ENCODE measurements around the gene RXRA.

The RXRA gene

DNA sequence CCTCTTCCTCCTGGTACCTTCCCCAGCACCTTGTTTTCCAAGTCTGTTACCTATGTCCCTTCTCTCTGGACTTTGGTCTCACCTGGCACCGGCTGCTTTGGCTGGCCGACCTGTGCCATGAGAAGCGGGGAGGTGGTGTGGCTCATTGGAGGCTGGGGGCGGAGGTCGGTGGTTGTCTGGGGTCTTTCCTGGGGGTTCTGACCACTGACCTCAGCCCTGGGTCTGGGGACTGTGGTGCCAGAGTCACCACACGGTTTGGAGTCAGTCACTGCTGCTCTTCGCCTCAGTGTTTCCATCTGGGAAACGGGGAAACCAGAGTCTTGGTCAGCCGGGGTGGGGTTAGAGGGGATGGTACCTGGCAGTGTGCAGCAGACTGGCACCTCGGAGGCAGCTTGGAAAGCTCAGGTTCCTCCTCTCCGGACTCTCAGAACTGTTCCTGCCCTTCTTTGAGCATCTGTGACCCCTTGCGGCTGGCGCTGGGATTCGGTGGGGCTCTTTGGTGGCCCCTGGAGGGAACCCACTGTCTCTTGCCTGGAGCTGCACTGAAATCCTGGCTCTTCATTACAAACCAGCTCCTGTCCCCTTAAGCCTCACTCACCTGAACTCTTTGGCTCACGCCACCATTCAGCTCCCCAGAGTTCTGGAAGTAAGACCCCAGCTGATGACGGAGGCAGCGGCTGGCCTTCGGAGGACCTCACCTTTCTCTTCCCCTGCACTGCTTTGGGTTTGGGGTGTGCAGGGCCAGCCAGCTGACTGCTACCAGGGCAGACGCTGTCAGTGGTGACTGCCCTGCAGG lies 4.1 kb upstream of the RXRA start:
- Histone ChIP-seq H3K4me1 (ENCODE audit: control insufficient read depth, insufficient read depth, low read length) (no peaks in the 10 kb centered on the region), H3K9me3 (ENCODE audit: control insufficient read depth, insufficient read depth, low read depth, low read length) (no peaks in the 10 kb centered on the region), H3K4me3 (ENCODE audit: low read depth, low read length) (no peak overlapping the region), H3K36me3 (ENCODE audit: control insufficient read depth in 2 of 2, insufficient read depth in 1 of 2, low read length in 2 of 2) (no peaks in the 10 kb centered on the region), H3K27ac (ENCODE audit: extremely low read depth, low read depth, low read length) (no peak overlapping the region)
- ChIA-PET CTCF (no interaction called here), POLR2A (no interaction called here)
- TF ChIP-seq ZNF311 (tag by site-specific recombination; IDR thresholded peaks at IDR 0.05; ENCODE audit: borderline replicate concordance) = no peak
- no peak for TF ChIP-seq ZNF449 (tag by site-specific recombination; IDR thresholded peaks at IDR 0.05)
- no peak for TF ChIP-seq ZNF16 (tag by site-specific recombination; IDR thresholded peaks at IDR 0.05; ENCODE audit: low read depth)
- no peak for TF ChIP-seq ZNF248 (tag by site-specific recombination; IDR thresholded peaks at IDR 0.05)
- TF ChIP-seq, protein P1, sequence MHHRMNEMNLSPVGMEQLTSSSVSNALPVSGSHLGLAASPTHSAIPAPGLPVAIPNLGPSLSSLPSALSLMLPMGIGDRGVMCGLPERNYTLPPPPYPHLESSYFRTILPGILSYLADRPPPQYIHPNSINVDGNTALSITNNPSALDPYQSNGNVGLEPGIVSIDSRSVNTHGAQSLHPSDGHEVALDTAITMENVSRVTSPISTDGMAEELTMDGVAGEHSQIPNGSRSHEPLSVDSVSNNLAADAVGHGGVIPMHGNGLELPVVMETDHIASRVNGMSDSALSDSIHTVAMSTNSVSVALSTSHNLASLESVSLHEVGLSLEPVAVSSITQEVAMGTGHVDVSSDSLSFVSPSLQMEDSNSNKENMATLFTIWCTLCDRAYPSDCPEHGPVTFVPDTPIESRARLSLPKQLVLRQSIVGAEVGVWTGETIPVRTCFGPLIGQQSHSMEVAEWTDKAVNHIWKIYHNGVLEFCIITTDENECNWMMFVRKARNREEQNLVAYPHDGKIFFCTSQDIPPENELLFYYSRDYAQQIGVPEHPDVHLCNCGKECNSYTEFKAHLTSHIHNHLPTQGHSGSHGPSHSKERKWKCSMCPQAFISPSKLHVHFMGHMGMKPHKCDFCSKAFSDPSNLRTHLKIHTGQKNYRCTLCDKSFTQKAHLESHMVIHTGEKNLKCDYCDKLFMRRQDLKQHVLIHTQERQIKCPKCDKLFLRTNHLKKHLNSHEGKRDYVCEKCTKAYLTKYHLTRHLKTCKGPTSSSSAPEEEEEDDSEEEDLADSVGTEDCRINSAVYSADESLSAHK (tag by site-specific recombination; IDR thresholded peaks at IDR 0.05) = no peak
- no peak for TF ChIP-seq ZFP37 (tag by site-specific recombination; IDR thresholded peaks at IDR 0.05)
- TF ChIP-seq ZBTB17 (tag by site-specific recombination; IDR thresholded peaks at IDR 0.05) = no peak
- TF ChIP-seq ZNF280D (tag by site-specific recombination; IDR thresholded peaks at IDR 0.05) = no peak
- TF ChIP-seq CTCF (tag by site-specific recombination; IDR thresholded peaks at IDR 0.05) = no peak
- no peak for TF ChIP-seq ZBTB20 (tag by site-specific recombination; IDR thresholded peaks at IDR 0.05)
- TF ChIP-seq ZNF843 (tag by site-specific recombination; IDR thresholded peaks at IDR 0.05) = no peak
- TF ChIP-seq, protein P2, sequence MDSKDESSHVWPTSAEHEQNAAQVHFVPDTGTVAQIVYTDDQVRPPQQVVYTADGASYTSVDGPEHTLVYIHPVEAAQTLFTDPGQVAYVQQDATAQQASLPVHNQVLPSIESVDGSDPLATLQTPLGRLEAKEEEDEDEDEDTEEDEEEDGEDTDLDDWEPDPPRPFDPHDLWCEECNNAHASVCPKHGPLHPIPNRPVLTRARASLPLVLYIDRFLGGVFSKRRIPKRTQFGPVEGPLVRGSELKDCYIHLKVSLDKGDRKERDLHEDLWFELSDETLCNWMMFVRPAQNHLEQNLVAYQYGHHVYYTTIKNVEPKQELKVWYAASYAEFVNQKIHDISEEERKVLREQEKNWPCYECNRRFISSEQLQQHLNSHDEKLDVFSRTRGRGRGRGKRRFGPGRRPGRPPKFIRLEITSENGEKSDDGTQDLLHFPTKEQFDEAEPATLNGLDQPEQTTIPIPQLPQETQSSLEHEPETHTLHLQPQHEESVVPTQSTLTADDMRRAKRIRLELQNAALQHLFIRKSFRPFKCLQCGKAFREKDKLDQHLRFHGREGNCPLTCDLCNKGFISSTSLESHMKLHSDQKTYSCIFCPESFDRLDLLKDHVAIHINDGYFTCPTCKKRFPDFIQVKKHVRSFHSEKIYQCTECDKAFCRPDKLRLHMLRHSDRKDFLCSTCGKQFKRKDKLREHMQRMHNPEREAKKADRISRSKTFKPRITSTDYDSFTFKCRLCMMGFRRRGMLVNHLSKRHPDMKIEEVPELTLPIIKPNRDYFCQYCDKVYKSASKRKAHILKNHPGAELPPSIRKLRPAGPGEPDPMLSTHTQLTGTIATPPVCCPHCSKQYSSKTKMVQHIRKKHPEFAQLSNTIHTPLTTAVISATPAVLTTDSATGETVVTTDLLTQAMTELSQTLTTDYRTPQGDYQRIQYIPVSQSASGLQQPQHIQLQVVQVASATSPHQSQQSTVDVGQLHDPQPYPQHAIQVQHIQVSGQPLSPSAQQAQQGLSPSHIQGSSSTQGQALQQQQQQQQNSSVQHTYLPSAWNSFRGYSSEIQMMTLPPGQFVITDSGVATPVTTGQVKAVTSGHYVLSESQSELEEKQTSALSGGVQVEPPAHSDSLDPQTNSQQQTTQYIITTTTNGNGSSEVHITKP (tag by site-specific recombination; IDR thresholded peaks at IDR 0.05) = no peak

All from HEK293 (cell line).